Stimulated activated naive CD8-positive, alpha-beta T cell treated with anti-CD3 and anti-CD28 coated beads, Interleukin-15, Interleukin-2, amounts not matched to agents 100 U/mL and 50 U/mL, for 24 hours (primary cell): ENCODE results near the gene NPR3.
"Not testable (repeated sequence)": the region's sequence is repeated elsewhere in the genome, so short reads cannot be mapped to it uniquely, and the experiment has no call there.

Experiments
- ATAC-seq: fragments of 150-1000 bp; cut with Tn5 transposase; one replicate; pipeline ENCODE4 v1.10.0; 2021
- DNase-seq: peaks from one replicate; pipeline ENCODE4 v3.0.0; 2021

NPR3 gene

GRCh38 chr5:32767948-32768467 lies 56.9 kb downstream of the NPR3 start:
- ATAC-seq: no peak
- DNase-seq: no peak

DNA sequence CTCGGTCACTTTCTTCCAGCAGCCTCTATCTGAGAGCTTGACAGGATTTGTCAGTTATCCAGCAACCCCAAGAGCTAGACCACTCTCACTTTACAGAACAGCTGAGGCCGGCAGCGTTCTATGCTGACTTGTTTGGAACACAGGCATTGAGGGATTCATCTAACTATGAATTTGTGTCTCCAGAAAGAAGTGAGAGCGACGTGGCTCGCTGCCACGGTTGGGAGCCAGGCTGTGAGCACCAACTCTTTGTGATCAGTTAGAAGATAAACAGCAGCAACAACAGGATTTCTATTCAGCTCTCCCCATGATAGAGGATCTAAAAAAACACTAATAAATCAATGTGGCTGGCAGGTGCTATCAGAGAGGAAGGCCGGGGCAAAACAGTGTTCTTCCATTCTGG lies 58.6 kb downstream of the NPR3 start:
- DNase-seq: no peak
- no peak for ATAC-seq

- DNase-seq: no peak
- ATAC-seq: no peak
Measured at GRCh38 chr5:32770444-32770843, 59.3 kb downstream of the NPR3 start.

- no peak for ATAC-seq
Measured at GRCh38 chr5:32771037-32771436, 59.9 kb downstream of the NPR3 start.

GRCh38 chr5:32773944-32774343 lies 62.8 kb downstream of the NPR3 start:
- ATAC-seq (no peak), DNase-seq (no peak)

More at GRCh38 chr5:32771037-32771436, 59.9 kb downstream of the NPR3 start:
- DNase-seq: no peak

DNA sequence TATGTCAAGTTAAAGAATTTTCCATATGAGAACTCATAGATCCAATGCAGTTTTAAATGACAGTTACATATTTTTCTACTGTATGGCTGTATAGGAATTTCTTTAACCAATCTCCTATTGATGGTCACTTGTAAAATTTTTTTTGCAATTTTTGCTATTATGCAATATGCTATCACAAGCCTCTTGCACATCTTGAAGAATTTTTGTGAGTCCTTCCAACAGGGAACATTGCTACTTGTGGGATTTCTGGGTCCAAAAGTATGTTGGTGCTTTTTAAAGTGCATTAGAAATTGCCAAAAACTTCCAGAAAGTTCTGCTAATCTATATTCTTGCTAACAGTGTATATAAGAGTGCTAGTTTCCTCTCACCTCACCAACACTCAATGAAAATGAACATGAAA lies 65.1 kb downstream of the NPR3 start:
- DNase-seq: no peak

DNA sequence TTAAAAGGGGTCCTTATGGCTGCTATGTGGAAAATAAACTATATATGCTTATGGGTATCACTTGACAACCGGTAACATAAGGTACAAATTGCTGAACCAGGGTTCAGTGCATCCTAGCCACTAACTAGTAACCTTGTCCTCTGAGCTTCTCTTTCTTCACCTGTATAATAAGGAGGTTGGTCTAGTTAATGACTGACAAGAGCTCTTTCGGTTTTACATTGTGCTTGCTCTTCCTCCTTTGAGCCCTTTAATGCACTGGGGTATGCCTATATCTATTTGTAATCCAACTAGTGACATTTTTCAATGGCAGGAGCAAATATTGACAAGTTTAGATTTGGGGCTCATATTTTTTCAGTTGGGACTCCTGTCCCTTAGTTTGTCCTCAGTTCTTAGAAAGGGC lies 66.1 kb downstream of the NPR3 start:
- ATAC-seq: no peak
- no peak for DNase-seq

More for the DNA sequence above, 65.1 kb downstream of the NPR3 start:
- ATAC-seq: no peak

GRCh38 chr5:32777733-32778132 lies 66.6 kb downstream of the NPR3 start:
- DNase-seq: no peak
- ATAC-seq: no peak

DNA sequence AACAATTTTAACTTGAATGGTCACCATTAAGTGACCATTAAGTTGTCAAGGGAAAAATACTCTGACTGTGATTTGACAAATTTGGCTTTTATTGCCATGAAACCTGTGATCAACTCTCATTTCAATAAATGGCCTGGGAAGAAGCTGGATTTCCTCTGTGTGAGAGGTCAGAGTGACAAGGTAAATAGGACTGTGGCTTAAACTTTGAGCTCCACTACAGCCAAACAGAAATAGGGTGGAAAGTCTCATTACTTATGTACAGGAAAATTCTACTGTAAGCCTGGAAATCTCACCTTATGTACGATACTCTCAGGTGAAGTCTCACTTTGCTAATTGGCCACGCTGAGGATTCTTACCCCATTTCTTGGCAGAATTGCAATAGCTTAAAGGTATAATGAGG lies 67.3 kb downstream of the NPR3 start:
- DNase-seq (no peak), ATAC-seq (no peak)

- DNase-seq: no peak
Measured at GRCh38 chr5:32779754-32780415, 68.8 kb downstream of the NPR3 start.

DNA sequence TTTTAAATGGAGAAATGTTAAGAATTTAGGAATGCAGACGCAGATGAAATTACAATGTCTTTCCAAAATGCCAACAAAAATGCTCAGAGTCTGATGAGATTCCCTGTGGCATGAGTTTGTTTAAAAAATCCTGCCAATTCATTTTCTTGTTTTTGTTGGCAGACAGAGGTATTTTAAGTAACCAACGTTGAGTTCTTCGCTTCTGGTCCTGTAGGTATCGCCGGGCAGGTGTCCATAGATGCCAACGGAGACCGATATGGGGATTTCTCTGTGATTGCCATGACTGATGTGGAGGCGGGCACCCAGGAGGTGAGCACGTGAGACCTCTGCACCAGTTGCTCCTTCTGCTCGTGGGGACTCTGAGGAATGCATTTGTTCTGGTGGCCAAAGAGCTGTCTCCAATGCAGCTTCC lies 69.4 kb downstream of the NPR3 start:
- DNase-seq (no peak), ATAC-seq (no peak)

More at GRCh38 chr5:32779754-32780415, 68.8 kb downstream of the NPR3 start:
- ATAC-seq: no peak

DNA sequence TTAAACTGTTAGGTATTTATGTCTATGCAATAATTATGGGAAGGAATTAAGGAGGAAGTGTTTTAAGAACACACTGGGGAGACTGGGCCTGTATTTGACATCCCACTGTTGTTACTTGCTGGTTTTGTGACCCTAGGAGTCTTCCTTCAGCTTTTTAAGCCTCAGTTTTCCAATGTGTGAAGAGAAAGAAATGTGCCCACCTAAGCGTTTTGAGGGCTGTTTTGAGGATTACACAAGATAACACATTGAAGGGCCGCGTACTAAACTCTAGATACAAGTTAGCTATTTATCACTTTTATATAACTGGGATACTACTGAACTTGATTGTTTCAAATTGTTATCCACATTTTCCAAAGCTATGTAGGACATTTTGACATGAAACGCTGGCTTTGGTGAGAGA lies 72.5 kb downstream of the NPR3 start:
- ATAC-seq: no peak

DNA sequence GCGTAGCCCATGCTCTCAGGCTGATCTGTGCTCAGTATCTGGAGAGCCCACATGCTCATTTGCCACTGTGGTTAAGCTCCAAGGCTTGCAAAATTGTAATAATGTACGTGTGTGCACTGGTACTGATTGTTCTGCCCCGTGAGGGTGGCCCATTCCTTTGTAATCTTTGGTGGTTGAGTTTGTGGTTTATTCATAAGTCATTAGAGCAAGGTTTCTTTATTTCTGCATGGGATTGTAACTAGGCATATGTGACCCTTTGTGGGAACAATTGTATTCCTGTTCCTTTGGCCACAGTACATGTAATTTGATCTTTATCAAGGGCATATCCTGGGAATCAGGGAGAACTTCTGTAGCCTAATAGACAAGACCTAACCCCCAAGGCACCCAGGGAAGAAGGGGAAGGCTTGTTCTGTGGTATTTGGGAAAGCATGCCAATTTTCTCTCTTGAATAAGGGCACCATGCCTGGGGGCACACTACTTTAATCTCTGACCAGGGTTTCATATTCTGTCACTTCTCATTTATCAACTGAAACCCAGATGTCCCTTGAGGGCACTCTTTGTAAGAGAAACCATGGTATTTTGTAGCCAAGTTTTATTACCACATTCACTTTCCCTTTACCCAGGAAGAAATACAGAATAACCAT lies 74.6 kb downstream of the NPR3 start:
- DNase-seq: no peak
- no peak for ATAC-seq

More for the DNA sequence above, 72.5 kb downstream of the NPR3 start:
- DNase-seq: no peak

DNA sequence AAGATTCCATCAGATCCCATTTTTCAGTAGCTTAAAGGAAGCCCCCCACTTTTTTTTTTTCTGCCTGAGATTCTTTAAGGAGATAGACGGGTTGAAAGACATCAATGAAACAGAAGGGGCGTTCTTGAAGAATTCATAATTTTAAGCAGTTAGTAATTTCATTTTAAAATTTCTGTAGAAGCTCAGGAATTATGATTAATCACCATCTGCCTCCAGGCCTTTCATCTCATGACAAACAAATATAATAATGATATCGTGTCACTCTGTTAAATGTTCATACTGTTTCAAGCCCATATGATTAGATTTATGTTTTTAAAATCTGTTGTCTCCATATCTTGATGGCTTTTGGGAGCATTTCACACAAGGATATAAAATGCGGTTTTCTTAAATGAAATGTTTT lies 75.2 kb downstream of the NPR3 start:
- ATAC-seq: no peak
- no peak for DNase-seq

DNA sequence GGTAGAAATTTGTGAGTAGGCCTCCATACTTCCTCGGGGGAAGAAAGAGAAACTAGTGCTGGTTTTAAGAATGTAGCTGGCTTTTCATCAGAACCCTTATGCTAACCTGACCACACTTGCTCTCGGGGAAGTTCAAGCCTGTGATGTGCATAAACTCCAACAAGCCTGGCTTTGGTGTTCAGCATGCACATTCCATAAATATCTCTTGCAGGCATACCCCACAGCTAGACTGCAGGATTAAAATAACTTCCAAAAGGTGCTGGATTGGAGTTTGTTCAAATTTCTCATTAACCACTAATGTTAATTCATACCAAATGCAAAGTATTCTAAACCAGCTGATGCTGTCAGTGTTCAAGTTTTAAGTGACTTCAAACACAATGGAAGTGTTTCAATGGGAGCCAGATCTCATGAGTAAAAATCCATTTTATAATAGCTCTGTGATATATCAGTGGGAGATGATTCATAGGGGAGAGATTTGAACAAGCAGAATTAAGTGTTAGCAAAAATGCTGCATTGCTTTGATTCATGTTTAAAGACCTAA lies 79.4 kb downstream of the NPR3 start:
- no peak for ATAC-seq
- DNase-seq: no peak

GRCh38 chr5:32791536-32792243 lies 80.6 kb downstream of the NPR3 start:
- DNase-seq (no peak), ATAC-seq (no peak)

- DNase-seq (no peak), ATAC-seq (no peak)
Measured at GRCh38 chr5:32794086-32794485, 83.0 kb downstream of the NPR3 start.

GRCh38 chr5:32802764-32803163 lies 91.6 kb downstream of the NPR3 start:
- no peak for ATAC-seq

DNA sequence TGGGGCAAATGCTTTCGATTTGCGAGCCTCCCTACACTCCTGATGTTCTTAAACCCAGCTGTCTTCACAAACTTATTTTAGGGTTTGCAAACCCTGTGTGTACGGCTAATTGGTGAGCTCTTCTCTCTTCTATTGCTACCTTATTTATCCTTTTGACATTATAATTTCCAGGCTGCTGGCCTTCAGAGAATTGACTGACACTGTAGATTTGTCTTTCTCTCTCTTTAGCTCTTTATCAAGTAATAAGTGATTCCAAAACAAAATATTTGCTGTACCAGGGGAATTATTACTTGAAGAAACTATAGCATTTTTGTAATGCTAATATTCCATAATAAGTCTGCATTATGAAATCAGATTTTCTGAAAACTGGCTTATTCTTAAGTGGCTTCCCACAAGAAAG lies 92.5 kb downstream of the NPR3 start:
- DNase-seq (no peak), ATAC-seq (no peak)

More at GRCh38 chr5:32802764-32803163, 91.6 kb downstream of the NPR3 start:
- DNase-seq: no peak

- DNase-seq, ATAC-seq: not testable (repeated sequence)
Measured at GRCh38 chr5:32805462-32805861, 94.3 kb downstream of the NPR3 start.

- no peak for DNase-seq
- ATAC-seq: no peak
Measured at GRCh38 chr5:32805971-32806638, 95.0 kb downstream of the NPR3 start.

GRCh38 chr5:32808783-32809182 lies 97.7 kb downstream of the NPR3 start:
- DNase-seq (no peak), ATAC-seq (no peak)
